Measurements from ENCODE around the gene MAP3K4. TPM values are rescaled to one million over a fixed set of nuclear protein-coding genes. Genes with fewer than 3 reads are reported as not detected.
"Not testable (repeated sequence)": the region's sequence is repeated elsewhere in the genome, so short reads cannot be mapped to it uniquely, and the experiment has no call there.

MAP3K4 gene
- total RNA-seq, 4 donors from 2014 or later: 22.5 to 38.0 (median 27.4) TPM

DNA sequence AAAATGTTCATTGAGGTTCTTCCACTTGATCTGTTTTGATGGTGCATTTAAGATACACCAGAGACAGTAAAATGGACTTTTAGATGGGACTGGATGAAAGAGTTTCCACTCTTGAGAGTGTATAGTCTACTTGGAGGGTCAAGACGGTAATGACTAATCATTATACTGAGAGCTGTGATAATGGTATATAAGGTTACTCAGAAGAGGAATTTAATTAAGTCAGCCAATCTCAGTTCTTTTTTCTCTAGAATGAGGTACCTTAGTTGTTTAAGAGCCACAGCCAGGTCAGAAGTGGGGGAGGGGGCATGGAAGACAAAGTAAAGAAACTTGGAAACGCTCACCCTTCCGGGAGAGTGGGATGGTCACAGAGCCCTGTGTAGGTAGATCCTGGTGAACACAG, 123.9 kb downstream of the MAP3K4 start:
- peaks cover 5 to 100% (median 32%) of the 10 kb centered on the region in 3 donors for H3K36me3 ChIP-seq
- H3K27me3 ChIP-seq: no peaks in the 10 kb centered on the region
- 77 to 96% methylated on average over 3 of the region's 3 CpGs for WGBS, 2 donors
- DNase-seq: no peak
- no peaks in the 10 kb centered on the region for H3K4me1 ChIP-seq
- no peak overlapping the region for H3K27ac ChIP-seq
- intact Hi-C loops (cut with DNase I): no loop called here
- no peak overlapping the region for H3K4me3 ChIP-seq
- no peak for TF ChIP-seq POLR2A (IDR thresholded peaks at IDR 0.05)
- TF ChIP-seq, protein P1, sequence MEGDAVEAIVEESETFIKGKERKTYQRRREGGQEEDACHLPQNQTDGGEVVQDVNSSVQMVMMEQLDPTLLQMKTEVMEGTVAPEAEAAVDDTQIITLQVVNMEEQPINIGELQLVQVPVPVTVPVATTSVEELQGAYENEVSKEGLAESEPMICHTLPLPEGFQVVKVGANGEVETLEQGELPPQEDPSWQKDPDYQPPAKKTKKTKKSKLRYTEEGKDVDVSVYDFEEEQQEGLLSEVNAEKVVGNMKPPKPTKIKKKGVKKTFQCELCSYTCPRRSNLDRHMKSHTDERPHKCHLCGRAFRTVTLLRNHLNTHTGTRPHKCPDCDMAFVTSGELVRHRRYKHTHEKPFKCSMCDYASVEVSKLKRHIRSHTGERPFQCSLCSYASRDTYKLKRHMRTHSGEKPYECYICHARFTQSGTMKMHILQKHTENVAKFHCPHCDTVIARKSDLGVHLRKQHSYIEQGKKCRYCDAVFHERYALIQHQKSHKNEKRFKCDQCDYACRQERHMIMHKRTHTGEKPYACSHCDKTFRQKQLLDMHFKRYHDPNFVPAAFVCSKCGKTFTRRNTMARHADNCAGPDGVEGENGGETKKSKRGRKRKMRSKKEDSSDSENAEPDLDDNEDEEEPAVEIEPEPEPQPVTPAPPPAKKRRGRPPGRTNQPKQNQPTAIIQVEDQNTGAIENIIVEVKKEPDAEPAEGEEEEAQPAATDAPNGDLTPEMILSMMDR (IDR thresholded peaks at IDR 0.05): no peak
- no peaks in the 10 kb centered on the region for H3K9me3 ChIP-seq

DNA sequence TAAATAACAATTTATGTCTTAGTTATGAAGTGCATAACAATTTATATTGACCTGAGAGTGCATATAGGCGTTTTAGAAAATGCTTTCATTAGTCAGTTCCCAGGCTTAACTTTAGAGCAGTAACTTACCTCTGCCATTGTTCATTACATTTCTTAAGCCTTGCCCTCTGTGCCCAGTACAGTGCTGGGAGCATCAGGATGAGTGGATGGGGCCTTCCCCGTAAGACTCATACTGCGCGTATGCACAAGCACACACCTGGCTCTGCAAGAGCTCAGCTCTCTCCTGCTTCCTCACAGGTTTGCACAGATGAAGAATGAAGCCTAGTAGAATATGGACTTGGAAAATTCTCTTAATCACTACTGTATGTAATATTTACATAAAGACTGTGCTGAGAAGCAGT, 125.0 kb downstream of the MAP3K4 start:
- Histone ChIP-seq H3K4me1 (no peaks in the 10 kb centered on the region), H3K27ac (no peak overlapping the region), H3K27me3 (no peaks in the 10 kb centered on the region), H3K36me3 (peaks cover 5 to 100% (median 22%) of the 10 kb centered on the region in 3 donors), H3K4me3 (no peak overlapping the region), H3K9me3 (peaks cover 0 to 3% (median 0%) of the 10 kb centered on the region in 3 donors)
- no peak for TF ChIP-seq POLR2A (IDR thresholded peaks at IDR 0.05)
- TF ChIP-seq, protein P1 (IDR thresholded peaks at IDR 0.05): no peak
- DNase-seq: no peak
- intact Hi-C loops (cut with DNase I): no loop called here
- WGBS, 2 donors: 91% methylated on average over 4 of the region's 4 CpGs

DNA sequence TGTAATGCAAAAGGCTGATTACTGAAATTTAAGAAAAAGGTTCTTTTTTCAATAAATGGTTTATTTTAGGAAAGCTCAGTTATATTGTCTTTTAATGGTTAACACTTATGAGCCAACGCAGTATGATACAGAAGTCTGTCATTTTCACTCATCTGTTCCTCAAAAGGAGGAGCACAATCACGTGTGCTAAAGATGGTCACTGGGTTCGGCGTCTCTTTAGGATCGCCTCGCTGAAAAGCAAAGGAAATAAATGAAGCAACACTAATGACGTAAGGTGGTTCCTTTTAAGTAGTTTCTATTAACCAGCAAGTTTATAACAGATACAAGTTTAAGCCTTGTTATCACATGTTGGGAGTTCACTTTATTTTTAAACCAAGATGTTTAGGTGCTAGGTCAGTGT, 125.7 kb downstream of the MAP3K4 start:
- peaks cover 0 to 7% (median 0%) of the 10 kb centered on the region in 3 donors for H3K9me3 ChIP-seq
- H3K4me3 ChIP-seq: no peak overlapping the region
- WGBS, 2 donors: 81 to 82% methylated on average over 7 of the region's 7 CpGs
- TF ChIP-seq POLR2A (IDR thresholded peaks at IDR 0.05): no peak
- TF ChIP-seq, protein P1 (IDR thresholded peaks at IDR 0.05): no peak
- no peaks in the 10 kb centered on the region for H3K27me3 ChIP-seq
- peaks cover 5 to 100% (median 18%) of the 10 kb centered on the region in 3 donors for H3K36me3 ChIP-seq
- intact Hi-C loops (cut with DNase I): no loop called here
- no peak for DNase-seq
- H3K4me1 ChIP-seq: no peaks in the 10 kb centered on the region
- no peak overlapping the region for H3K27ac ChIP-seq

DNA sequence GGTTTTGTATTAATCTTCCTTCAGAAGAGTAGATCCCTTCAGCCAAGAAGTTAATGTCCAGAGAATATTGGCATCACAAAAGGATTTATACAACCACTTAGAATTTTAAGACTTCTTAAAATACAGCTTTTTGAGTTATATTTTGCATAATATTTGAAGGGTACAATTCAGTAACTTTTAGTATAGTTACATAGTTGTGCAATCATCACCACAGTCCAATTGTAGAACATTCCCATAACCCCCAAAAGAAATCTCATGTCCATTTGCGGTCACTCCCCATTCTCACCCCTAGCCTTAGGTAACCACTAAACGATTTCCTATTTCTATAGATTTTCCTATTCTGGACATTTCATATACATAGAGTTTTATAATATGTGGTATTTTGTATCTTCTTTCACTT, 126.4 kb downstream of the MAP3K4 start:
- DNase-seq: no peak
- no peaks in the 10 kb centered on the region for H3K27me3 ChIP-seq
- peaks cover 4 to 100% (median 14%) of the 10 kb centered on the region in 3 donors for H3K36me3 ChIP-seq
- H3K9me3 ChIP-seq: peaks cover 0 to 13% (median under 1%) of the 10 kb centered on the region in 3 donors
- TF ChIP-seq POLR2A (IDR thresholded peaks at IDR 0.05): no peak
- TF ChIP-seq, protein P1 (IDR thresholded peaks at IDR 0.05): no peak
- H3K4me1 ChIP-seq: no peaks in the 10 kb centered on the region
- 92 to 97% methylated on average over 2 of the region's 2 CpGs for WGBS, 2 donors
- intact Hi-C loops (cut with DNase I): no loop called here
- no peak overlapping the region for H3K27ac ChIP-seq
- H3K4me3 ChIP-seq: no peak overlapping the region

DNA sequence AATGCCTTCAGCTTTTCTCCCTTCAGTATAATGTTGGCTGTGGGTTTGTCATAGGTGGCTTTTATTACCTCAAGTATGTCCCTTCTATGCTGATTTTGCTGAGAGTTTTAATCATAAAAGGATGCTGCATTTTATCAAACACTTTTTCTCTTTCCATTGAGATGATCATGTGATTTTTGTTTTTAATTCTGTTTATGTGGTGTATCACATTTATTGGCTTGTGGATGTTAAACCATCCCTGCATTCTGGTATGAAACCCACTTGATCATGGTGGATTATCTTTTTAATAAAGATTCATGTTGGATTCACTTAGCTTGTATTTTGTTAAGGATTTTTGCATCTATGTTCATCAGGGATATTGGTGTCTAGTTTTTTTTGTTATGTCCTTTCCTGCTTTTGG, 131.8 kb downstream of the MAP3K4 start:
- DNase-seq; H3K27me3 ChIP-seq; H3K4me1 ChIP-seq; H3K27ac ChIP-seq; intact Hi-C loops (cut with DNase I); H3K4me3 ChIP-seq: not testable (repeated sequence)
- H3K36me3 ChIP-seq: peaks cover 0 to 98% (median 5%) of the 10 kb centered on the region in 3 donors
- peaks cover 4 to 25% (median 4%) of the 10 kb centered on the region in 3 donors for H3K9me3 ChIP-seq

DNA sequence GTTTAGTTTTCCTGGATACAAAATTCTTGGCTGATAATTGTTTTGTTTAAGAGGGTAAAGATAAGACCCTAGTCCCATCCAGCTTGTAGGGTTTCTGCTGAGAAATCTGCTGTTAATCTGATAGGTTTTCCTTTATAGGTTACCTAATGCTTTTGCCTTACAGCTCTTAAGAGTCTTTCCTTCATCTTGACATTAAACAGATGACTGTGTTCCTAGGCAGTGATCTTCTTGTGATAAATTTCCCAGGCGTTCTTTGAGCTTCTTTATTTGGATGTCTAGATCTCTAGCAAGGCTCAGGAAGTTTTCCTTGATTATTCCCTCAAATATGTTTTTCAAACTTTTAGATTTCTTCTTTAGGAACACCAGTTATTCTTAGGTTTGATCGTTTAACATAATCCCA, 134.0 kb downstream of the MAP3K4 start:
- WGBS, 2 donors: 90 to 97% methylated on average over 2 of the region's 2 CpGs
- TF ChIP-seq, protein P1 (IDR thresholded peaks at IDR 0.05): no peak
- no peak for TF ChIP-seq POLR2A (IDR thresholded peaks at IDR 0.05)
- peaks cover 0 to 97% (median 0%) of the 10 kb centered on the region in 3 donors for H3K36me3 ChIP-seq

More for the DNA sequence above, 134.0 kb downstream of the MAP3K4 start:
- H3K4me1 ChIP-seq: no peaks in the 10 kb centered on the region
- no peak overlapping the region for H3K4me3 ChIP-seq
- intact Hi-C loops (cut with DNase I): no loop called here
- H3K27me3 ChIP-seq: no peaks in the 10 kb centered on the region
- H3K27ac ChIP-seq: no peak overlapping the region
- peaks cover 4 to 25% (median 4%) of the 10 kb centered on the region in 3 donors for H3K9me3 ChIP-seq
- no peak for DNase-seq

All from esophagus squamous epithelium (tissue), 5 donors.